GM19463 (cell line): ENCODE results near the gene KDM6A.
A peak's percentile ranks its signal among the peaks of the same experiment; 100 is the strongest.
"Not testable (repeated sequence)": the region's sequence is repeated elsewhere in the genome, so short reads cannot be mapped to it uniquely, and the experiment has no call there.

Source experiments
- ATAC-seq: cut with Tn5 transposase; IDR thresholded peaks from one replicate; pipeline ENCODE4 v1.9.1; 2021; ENCODE audit warnings: mild to moderate bottlenecking, moderate library complexity; ENCODE audit not compliant: unreplicated experiment

The KDM6A gene

GRCh38 chrX:44999872-45000271, 126.9 kb downstream of the KDM6A start:
- not testable (repeated sequence) for ATAC-seq

- ATAC-seq = no peak
Measured at GRCh38 chrX:45001048-45001447, 128.1 kb downstream of the KDM6A start.

- ATAC-seq = no peak
Measured at GRCh38 chrX:45003085-45003484, 130.1 kb downstream of the KDM6A start.

GRCh38 chrX:45006002-45006800, 133.2 kb downstream of the KDM6A start:
- ATAC-seq = no peak

GRCh38 chrX:45007598-45007997, 134.6 kb downstream of the KDM6A start:
- ATAC-seq = peak; percentile 86

- no peak for ATAC-seq
Measured at GRCh38 chrX:45009371-45010000, 136.5 kb downstream of the KDM6A start.

- no peak for ATAC-seq
Measured at GRCh38 chrX:45011131-45011530, 138.1 kb downstream of the KDM6A start.

- no peak for ATAC-seq
Measured at GRCh38 chrX:45011597-45011996, 138.6 kb downstream of the KDM6A start.

GRCh38 chrX:45017946-45018345, 145.0 kb downstream of the KDM6A start:
- no peak for ATAC-seq

- no peak for ATAC-seq
Measured at GRCh38 chrX:45022150-45022549, 149.2 kb downstream of the KDM6A start.

- no peak for ATAC-seq
Measured at GRCh38 chrX:45024501-45024900, 151.5 kb downstream of the KDM6A start.

GRCh38 chrX:45026036-45026435, 153.0 kb downstream of the KDM6A start:
- no peak for ATAC-seq

- ATAC-seq = no peak
Measured at GRCh38 chrX:45031830-45032378, 158.9 kb downstream of the KDM6A start.

- no peak for ATAC-seq
Measured at GRCh38 chrX:45035071-45035470, 162.1 kb downstream of the KDM6A start.

GRCh38 chrX:45036161-45036560, 163.2 kb downstream of the KDM6A start:
- ATAC-seq = no peak

- ATAC-seq = not testable (repeated sequence)
Measured at GRCh38 chrX:45040137-45040536, 167.1 kb downstream of the KDM6A start.

- ATAC-seq = no peak
Measured at GRCh38 chrX:45046417-45046816, 173.4 kb downstream of the KDM6A start.

GRCh38 chrX:45050558-45050957, 177.6 kb downstream of the KDM6A start:
- ATAC-seq = peak; percentile 45

GRCh38 chrX:45056428-45057145, 183.6 kb downstream of the KDM6A start:
- no peak for ATAC-seq

- ATAC-seq = not testable (repeated sequence)
Measured at GRCh38 chrX:45059906-45060305, 186.9 kb downstream of the KDM6A start.

- ATAC-seq = no peak
Measured at GRCh38 chrX:45063319-45064095, 190.5 kb downstream of the KDM6A start.
